ENCODE results near the gene CRCP. TPM values are rescaled to one million over a fixed set of nuclear protein-coding genes. Genes with fewer than 3 reads are reported as not detected.
"Not testable (repeated sequence)": the region's sequence is repeated elsewhere in the genome, so short reads cannot be mapped to it uniquely, and the experiment has no call there.

Gene CRCP
- total and polyA plus RNA-seq, 2 of the 13 experiments (the other 11 are each of a cell fraction or from before 2014, with no cell fraction given): 22.7 to 31.0 TPM

DNA sequence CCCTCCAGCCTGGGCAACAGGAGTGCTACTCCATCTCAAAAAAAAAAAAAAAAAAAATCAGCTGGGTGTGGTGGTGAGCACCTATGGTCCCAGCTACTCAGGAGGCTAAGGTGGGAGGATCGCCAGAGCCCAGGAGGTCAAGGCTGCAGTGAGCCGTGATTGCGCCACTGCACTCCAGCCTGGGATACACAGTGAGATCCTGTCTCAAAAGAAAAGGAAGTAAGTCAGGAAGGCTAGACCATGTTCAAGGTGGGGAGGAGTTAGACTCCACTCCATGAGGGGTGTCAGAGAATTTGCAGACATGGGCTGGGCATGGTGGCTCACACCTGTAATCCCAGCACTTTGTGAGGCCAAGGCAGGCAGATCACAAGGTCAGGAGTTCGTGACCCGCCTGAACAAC, 6.2 kb upstream of the CRCP start:
- CTCF ChIA-PET (ENCODE audit: low intra/inter-chr PET ratio, low total read pairs); H3K9ac ChIP-seq (ENCODE audit: insufficient read depth, low read depth, low read length); ATAC-seq; BruUV-seq (replicated peaks); H4K20me1 ChIP-seq (ENCODE audit: insufficient read depth, low read length); H3K36me3 ChIP-seq (replicated peaks in 1 of 2; ENCODE audit: control insufficient read depth in 1 of 2, insufficient read depth in 2 of 2, low read length in 2 of 2); FAIRE-seq; POLR2A ChIA-PET; H3K4me3 ChIP-seq (replicated peaks in 1 of 3; ENCODE audit: insufficient read depth in 1 of 3, low read depth in 2 of 3, low read length in 3 of 3); H3K4me2 ChIP-seq (ENCODE audit: low read depth, low read length); H3K27ac ChIP-seq (ENCODE audit: extremely low read length, insufficient read depth, low read length); in situ Hi-C loops (cut with HindIII; ENCODE audit: extremely low pct_ligation_motif_present, low pct_unique_long_range_greater_than_20kb); H3K79me2 ChIP-seq (ENCODE audit: insufficient read depth, low read length); H3K9me3 ChIP-seq (ENCODE audit: low read length); DNase-seq (ENCODE audit: low spot score); H3K27me3 ChIP-seq (ENCODE audit: control insufficient read depth in 1 of 2, insufficient read depth in 2 of 2, low read length in 2 of 2); intact Hi-C loops (cut with micrococcal nuclease; ENCODE audit: unreplicated experiment); H2AFZ ChIP-seq (ENCODE audit: low read length); TF ChIP-seq NR2F6 (CRISPR knock-in tag; IDR thresholded peaks at IDR 0.05): not testable (repeated sequence)
- peaks cover 18% of the 10 kb centered on the region for H3K4me1 ChIP-seq (ENCODE audit: insufficient read depth, low read length)
- 48% methylated on average over 5 of the region's 5 CpGs for WGBS (ENCODE audit: low lambda C conversion rate)
- TF ChIP-seq, protein P1, sequence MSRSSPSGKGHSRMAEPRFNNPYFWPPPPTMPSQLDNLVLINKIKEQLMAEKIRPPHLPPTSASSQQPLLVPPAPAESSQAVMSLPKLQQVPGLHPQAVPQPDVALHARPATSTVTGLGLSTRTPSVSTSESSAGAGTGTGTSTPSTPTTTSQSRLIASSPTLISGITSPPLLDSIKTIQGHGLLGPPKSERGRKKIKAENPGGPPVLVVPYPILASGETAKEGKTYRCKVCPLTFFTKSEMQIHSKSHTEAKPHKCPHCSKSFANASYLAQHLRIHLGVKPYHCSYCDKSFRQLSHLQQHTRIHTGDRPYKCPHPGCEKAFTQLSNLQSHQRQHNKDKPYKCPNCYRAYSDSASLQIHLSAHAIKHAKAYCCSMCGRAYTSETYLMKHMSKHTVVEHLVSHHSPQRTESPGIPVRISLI (CRISPR knock-in tag; IDR thresholded peaks at IDR 0.05; ENCODE audit: borderline replicate concordance): 0 out of 2 replicates have a peak, but pooled peaks have one; percentile 14
- TF ChIP-seq CEBPG (CRISPR knock-in tag; IDR thresholded peaks at IDR 0.05) (0 out of 2 replicates have a peak, but pooled peaks have one; percentile 12), NR2F6 (IDR thresholded peaks at IDR 0.05) (peak; percentile 34; the same call in 1 of the 2 replicates)
- TF ChIP-seq, protein P2, sequence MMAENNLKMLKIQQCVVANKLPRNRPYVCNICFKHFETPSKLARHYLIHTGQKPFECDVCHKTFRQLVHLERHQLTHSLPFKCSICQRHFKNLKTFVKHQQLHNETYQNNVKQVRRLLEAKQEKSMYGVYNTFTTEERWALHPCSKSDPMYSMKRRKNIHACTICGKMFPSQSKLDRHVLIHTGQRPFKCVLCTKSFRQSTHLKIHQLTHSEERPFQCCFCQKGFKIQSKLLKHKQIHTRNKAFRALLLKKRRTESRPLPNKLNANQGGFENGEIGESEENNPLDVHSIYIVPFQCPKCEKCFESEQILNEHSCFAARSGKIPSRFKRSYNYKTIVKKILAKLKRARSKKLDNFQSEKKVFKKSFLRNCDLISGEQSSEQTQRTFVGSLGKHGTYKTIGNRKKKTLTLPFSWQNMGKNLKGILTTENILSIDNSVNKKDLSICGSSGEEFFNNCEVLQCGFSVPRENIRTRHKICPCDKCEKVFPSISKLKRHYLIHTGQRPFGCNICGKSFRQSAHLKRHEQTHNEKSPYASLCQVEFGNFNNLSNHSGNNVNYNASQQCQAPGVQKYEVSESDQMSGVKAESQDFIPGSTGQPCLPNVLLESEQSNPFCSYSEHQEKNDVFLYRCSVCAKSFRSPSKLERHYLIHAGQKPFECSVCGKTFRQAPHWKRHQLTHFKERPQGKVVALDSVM (CRISPR knock-in tag; IDR thresholded peaks at IDR 0.05): peak; percentile 72; the same call in 1 of the 2 replicates

GRCh38 chr7:66110856-66111255, 3.8 kb upstream of the CRCP start:
- ChIA-PET POLR2A (interaction anchor here (1.1 kb wide), 1 partner anchor 36 kb away, joined by 3 read pairs; the partner anchor contains the start of gene ASL), CTCF (ENCODE audit: low intra/inter-chr PET ratio, low total read pairs) (no interaction called here)
- no TSS peak for BruUV-seq (replicated peaks)
- Histone ChIP-seq H3K4me1 (ENCODE audit: insufficient read depth, low read length) (peaks cover 30% of the 10 kb centered on the region), H4K20me1 (ENCODE audit: insufficient read depth, low read length) (no peaks in the 10 kb centered on the region), H3K79me2 (ENCODE audit: insufficient read depth, low read length) (peaks cover 8% of the 10 kb centered on the region), H2AFZ (ENCODE audit: low read length) (no peak overlapping the region), H3K36me3 (replicated peaks in 1 of 2; ENCODE audit: control insufficient read depth in 1 of 2, insufficient read depth in 2 of 2, low read length in 2 of 2) (0 out of 5 replicates have a peak, but pooled peaks cover 0 to 2% of the 10 kb centered on the region in 2 experiments), H3K27me3 (ENCODE audit: control insufficient read depth in 1 of 2, insufficient read depth in 2 of 2, low read length in 2 of 2) (no peaks in the 10 kb centered on the region), H3K9ac (ENCODE audit: insufficient read depth, low read depth, low read length) (no peak overlapping the region), H3K9me3 (ENCODE audit: low read length) (no peaks in the 10 kb centered on the region), H3K4me2 (ENCODE audit: low read depth, low read length) (no peak overlapping the region), H3K4me3 (replicated peaks in 1 of 3; ENCODE audit: insufficient read depth in 1 of 3, low read depth in 2 of 3, low read length in 3 of 3) (no peak overlapping the region), H3K27ac (ENCODE audit: extremely low read length, insufficient read depth, low read length) (no peak overlapping the region)
- ATAC-seq (no peak), FAIRE-seq (no peak), DNase-seq (ENCODE audit: low spot score) (peak; percentile 48)
- WGBS (ENCODE audit: low lambda C conversion rate): 9% methylated on average over 9 of the region's 9 CpGs
- TF ChIP-seq GMEB1 (CRISPR knock-in tag; IDR thresholded peaks at IDR 0.05; ENCODE audit: borderline replicate concordance): no peak
- peak; percentile 6 for TF ChIP-seq TEAD3 (CRISPR knock-in tag; optimal IDR thresholded peaks at IDR 0.05; ENCODE audit: borderline replicate concordance)
- TF ChIP-seq ZNF484 (CRISPR knock-in tag; IDR thresholded peaks at IDR 0.05; ENCODE audit: borderline replicate concordance, low read depth): no peak
- no peak for TF ChIP-seq SNAI1 (CRISPR knock-in tag; IDR thresholded peaks at IDR 0.05; ENCODE audit: borderline replicate concordance)
- no peak for TF ChIP-seq FOXA1 (IDR thresholded peaks at IDR 0.05)
- TF ChIP-seq FOXA1 (CRISPR knock-in tag; IDR thresholded peaks at IDR 0.05): no peak
- TF ChIP-seq FOSL2 (CRISPR knock-in tag; IDR thresholded peaks at IDR 0.05): peak; percentile 49
- no peak for TF ChIP-seq ZNF335 (CRISPR knock-in tag; IDR thresholded peaks at IDR 0.05)
- in situ Hi-C loops (cut with HindIII; ENCODE audit: extremely low pct_ligation_motif_present, low pct_unique_long_range_greater_than_20kb) (no loop called here), intact Hi-C loops (cut with micrococcal nuclease; ENCODE audit: unreplicated experiment) (loop anchor here (5.0 kb wide), 1 partner anchor 34 kb away; the partner anchor contains the start of gene ASL)

Data from HepG2 (cell line).